MG63 (cell line): ENCODE measurements around the gene ZDHHC4. TPM values are rescaled to one million over a fixed set of nuclear protein-coding genes. Genes with fewer than 3 reads are reported as not detected.
"Not testable (repeated sequence)": the region's sequence is repeated elsewhere in the genome, so short reads cannot be mapped to it uniquely, and the experiment has no call there.

ENCODE experiments used
- DNase-seq: peaks from one replicate; pipeline ENCODE4 v3.0.0-alpha.2; 2020
- H3K27me3 ChIP-seq: fragments of 250-450 bp; sonication (Bioruptor Pico); 2 replicates; pipeline ENCODE4 v1.5.1; 2020; ENCODE audit warnings: mild to moderate bottlenecking, moderate library complexity
- H3K36me3 ChIP-seq: fragments of 250-450 bp; sonication (Bioruptor Pico); 2 replicates; pipeline ENCODE4 v1.5.1; 2020; ENCODE audit warnings: mild to moderate bottlenecking, moderate library complexity
- H3K4me3 ChIP-seq: fragments of 250-450 bp; sonication (Bioruptor Pico); 2 replicates; pipeline ENCODE4 v1.5.1; 2020; ENCODE audit warnings: mild to moderate bottlenecking, moderate library complexity
- H3K9me3 ChIP-seq: fragments of 250-450 bp; sonication (Bioruptor Pico); 2 replicates; pipeline ENCODE4 v1.5.1; 2020; ENCODE audit warnings: mild to moderate bottlenecking, moderate library complexity
- total RNA-seq: library from RNA; depleted of rRNA; stranded (reverse); fragments of >200 nt; shearing (Covaris generic); gene quantifications from 2 replicates; pipeline ENCODE4 v1.2.3, GENCODE V29; 2014; ENCODE audit warnings: low replicate concordance

ZDHHC4 gene
- total RNA-seq, 1 experiment from 2014 or later, result 39.2 TPM

DNA sequence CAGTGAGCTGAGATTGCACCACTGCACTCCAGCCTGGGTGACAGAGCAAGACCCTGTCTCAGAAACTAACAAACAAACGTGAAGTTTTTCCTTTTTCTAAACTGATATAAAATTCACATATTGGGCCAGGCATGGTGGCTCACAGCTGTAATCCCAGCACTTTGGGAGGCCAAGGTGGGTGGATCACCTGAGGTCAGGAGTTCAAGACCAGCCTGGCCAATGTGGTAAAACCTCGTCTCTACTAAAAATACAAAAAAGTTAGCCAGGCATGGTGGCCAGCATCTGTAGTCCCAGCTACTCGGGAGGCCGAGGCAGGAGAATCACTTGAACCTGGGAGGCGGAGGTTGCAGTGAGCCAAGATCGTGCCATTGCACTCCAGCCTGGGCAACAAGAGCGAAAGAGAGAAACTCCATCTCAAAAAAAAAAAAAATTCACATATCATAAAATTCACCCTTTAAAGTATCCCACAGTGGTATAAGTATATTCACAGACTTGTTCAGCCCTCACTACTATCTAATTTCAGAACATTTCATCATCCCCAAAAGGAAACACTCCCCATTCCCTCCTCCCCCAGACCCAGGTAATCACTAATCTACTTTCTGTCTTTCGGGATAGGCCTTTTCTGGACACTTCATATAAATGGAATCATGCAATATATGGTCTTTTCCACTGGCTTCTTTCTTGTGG is 8.6 kb downstream of the ZDHHC4 start:
- H3K4me3 ChIP-seq, H3K9me3 ChIP-seq, DNase-seq, H3K27me3 ChIP-seq: not testable (repeated sequence)
- H3K36me3 ChIP-seq, result peaks cover 32% of the 10 kb centered on the region

DNA sequence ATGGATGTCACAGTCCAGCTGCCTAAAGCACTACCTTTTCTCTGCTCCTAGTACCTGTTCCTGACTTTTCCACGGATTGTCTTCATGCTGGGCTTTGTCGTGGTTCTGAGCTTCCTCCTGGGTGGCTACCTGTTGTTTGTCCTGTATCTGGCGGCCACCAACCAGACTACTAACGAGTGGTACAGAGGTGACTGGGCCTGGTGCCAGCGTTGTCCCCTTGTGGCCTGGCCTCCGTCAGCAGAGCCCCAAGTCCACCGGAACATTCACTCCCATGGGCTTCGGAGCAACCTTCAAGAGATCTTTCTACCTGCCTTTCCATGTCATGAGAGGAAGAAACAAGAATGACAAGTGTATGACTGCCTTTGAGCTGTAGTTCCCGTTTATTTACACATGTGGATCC is 11.3 kb downstream of the ZDHHC4 start:
- no peak for DNase-seq
- H3K9me3 ChIP-seq, result no peaks in the 10 kb centered on the region
- no peak overlapping the region for H3K4me3 ChIP-seq
- H3K27me3 ChIP-seq, result no peaks in the 10 kb centered on the region
- H3K36me3 ChIP-seq, result peaks cover 36% of the 10 kb centered on the region

DNA sequence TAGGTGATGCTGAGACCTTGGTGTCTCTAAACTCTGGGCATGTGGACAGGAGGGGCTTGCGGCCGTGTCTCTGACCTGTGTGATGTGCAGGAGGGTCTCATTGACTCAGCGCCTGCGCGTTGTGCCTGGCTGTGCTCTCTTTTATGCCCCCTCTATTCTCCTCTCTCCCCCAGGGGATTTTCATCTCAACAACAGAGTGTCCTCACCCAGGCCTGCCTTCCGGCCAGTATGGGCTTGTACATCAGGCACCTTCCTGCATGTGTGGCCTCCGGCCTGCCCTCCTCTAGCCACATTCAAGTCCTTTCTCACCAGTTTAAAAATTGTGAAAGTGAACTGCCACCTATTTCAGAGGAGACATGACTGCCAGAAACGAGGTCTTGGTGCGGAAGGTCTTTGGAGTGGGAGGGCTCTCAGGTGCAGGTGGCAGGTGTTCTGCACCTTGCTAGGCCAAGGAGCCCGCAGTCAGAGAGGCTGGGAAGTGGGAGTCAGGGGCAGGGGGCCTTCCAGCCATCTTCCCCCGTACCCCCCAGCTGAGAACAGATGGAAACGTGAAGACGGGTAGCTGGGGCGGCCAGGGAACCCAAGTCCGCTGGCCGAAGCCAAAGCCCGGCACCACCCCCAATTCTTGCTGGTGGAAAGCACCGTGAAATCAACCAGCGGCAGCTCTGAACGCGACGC is 12.0 kb downstream of the ZDHHC4 start:
- peaks cover 33% of the 10 kb centered on the region for H3K36me3 ChIP-seq
- no peak overlapping the region for H3K4me3 ChIP-seq
- no peaks in the 10 kb centered on the region for H3K9me3 ChIP-seq
- DNase-seq, result no peak
- no peaks in the 10 kb centered on the region for H3K27me3 ChIP-seq

DNA sequence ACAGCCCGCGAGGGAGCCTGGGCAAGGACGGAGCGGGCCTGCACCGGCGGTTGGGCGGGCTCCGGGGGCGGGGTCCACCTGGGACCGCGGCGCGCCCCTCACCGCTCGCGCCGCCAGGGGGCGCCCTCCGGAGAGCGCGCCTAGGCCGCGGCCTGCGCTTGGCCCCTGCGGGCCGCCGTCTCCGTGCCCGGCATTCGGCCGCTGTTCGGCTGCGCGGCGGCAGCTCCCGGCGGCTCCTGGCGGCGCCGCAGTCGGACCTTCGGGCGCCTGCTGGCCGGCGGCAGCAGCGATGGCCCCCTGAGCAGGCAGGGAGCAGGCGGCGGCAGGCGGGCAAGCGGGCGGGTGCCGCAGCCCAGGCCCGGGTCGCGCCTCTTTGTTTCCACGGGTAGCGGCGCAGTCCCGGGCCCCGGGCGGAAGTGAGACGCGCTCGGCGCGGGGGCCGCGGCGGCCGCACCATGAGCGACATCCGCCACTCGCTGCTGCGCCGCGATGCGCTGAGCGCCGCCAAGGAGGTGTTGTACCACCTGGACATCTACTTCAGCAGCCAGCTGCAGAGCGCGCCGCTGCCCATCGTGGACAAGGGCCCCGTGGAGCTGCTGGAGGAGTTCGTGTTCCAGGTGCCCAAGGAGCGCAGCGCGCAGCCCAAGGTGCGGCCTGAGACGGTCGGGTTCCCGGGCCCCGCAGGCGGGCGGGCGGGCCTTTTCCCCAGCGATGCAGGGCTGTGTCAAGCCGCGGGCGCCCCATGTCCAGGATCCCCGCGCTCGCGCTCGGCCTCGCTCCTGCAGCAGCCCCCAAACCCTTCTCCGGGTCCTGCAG is 12.8 kb downstream of the ZDHHC4 start, which contains the start of gene INTS15:
Gene INTS15 (plus strand): TSS at position 193 of the 816 bp plus-strand sequence. CDS start 263 bp downstream, at position 456.
- H3K9me3 ChIP-seq, result no peaks in the 10 kb centered on the region
- H3K4me3 ChIP-seq, result peak within 1 kb of the TSS; percentile 95
- no peaks in the 10 kb centered on the region for H3K27me3 ChIP-seq
- peak; percentile 74 for DNase-seq
- peaks cover 29% of the 10 kb centered on the region for H3K36me3 ChIP-seq

DNA sequence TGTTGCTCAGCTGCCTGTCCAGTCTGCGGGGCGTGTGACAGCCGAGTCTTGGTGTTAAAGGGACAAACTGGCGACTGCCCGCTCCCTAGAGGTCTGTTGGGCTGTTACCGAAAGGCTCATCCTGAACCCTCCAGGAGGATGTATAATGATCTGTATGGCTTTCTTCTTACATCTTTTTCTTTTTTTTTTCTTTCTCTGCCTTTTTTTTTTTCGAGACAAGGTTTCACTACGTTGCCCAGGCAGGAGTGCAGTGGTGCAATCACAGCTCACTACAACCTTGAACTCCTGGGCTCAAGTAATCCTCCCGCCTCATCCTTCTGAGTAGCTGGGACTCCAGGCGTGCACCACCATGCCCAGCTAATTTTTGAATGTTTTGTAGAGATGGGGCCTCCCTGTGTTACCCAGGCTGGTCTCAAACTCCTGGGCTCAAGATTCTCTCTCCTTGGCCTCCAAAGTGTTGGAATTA is 13.4 kb downstream of the ZDHHC4 start:
- Histone ChIP-seq H3K9me3 (no peaks in the 10 kb centered on the region), H3K4me3 (peak overlapping the region; percentile 95), H3K27me3 (no peaks in the 10 kb centered on the region), H3K36me3 (peaks cover 34% of the 10 kb centered on the region)
- DNase-seq, result no peak

DNA sequence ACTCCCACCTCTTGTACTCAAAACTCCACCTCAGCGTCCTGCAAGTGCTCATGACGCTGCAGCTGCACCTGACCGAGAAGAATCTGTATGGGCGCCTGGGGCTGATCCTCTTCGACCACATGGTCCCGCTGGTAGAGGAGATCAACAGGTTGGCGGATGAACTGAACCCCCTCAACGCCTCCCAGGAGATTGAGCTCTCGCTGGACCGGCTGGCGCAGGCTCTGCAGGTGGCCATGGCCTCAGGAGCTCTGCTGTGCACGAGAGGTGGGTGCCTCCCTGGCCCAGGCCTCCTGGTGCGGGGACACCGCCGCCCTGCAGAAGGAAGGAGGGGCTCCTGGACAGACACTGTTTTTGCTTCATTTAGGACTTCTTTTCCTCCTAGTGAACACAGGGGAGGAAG is 22.8 kb downstream of the ZDHHC4 start:
- no peak for DNase-seq
- no peak overlapping the region for H3K4me3 ChIP-seq
- no peaks in the 10 kb centered on the region for H3K9me3 ChIP-seq
- H3K36me3 ChIP-seq, result peaks cover 25% of the 10 kb centered on the region
- no peaks in the 10 kb centered on the region for H3K27me3 ChIP-seq

DNA sequence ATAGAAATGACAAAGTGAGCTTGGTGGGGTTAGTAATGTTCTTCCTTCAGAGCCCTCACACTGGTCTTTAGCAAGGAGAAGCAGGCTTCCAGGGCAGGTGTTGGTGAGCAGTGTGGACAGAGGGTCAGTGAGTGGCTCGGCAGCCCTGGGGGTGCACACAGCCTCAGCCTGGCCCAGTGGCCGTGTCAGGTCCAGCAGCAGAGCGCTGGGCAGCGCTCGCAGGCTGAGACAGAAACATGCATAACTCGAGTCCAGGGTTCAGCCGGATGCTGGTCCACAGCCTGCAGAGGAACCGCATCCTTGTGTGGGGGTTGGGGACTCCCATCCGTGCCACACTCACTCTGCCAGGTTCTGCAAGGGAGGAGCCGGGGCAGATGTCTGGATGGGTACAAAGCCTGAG is 27.2 kb downstream of the ZDHHC4 start:
- no peak for DNase-seq
- H3K36me3 ChIP-seq, result peaks cover 20% of the 10 kb centered on the region
- no peak overlapping the region for H3K4me3 ChIP-seq
- no peaks in the 10 kb centered on the region for H3K9me3 ChIP-seq
- no peaks in the 10 kb centered on the region for H3K27me3 ChIP-seq

DNA sequence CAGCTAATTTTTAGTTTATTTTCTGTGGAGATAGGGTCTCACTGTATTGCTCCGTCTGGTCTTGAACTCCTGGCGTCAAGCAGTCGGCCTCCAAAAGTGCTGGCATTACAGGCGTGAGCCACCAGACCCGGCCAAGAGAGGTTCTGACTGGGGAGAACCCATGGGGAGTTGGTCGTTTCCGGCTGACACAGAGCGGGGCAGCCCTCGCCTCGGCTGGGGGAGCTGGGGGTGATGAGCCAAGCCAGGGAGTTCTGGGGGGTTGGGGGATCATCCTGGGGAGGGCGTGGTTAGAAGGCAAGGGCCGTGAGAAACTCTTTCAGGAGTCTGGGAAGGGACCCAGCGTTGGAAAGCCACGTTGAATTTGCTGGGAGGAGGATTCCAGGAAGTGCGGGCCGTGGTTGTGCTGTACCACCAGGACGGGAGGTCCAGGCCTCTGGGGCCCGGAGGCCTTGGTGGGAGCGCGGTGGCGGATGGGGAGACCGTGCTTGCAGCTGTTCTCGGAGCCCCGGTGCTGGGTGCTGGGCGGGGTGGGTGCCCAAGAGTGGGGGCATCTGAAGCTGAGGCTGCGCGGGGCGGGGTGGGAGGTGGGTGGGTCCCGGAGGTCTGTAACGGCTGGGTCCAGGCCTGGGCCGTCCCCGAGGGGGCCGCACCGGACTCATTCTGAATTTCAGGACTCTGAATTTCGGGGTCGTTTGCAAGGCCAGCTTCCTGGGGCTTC is 29.8 kb downstream of the ZDHHC4 start:
- no peak for DNase-seq

DNA sequence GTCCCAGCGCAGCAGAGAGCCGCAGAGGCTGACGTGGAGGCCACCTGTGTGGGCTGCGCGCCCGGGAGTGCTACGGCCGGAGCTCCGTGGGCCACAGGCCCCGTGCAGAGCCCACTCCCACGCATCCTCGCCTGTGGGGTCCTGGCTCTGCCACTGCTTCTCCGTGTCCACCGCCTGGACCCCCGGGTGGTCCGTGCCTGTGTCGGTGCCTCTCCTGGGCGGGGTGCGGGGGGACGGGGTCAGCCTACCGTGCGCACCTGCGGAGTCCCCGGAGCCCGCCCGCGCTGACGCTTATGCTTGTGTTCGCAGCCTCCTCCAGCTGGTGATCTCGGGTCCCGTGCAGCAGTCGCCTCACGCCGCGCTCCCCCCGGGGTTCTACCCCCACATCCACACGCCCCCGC is 30.4 kb downstream of the ZDHHC4 start:
- H3K36me3 ChIP-seq, result peaks cover 10% of the 10 kb centered on the region
- no peak for DNase-seq
- H3K9me3 ChIP-seq, result no peaks in the 10 kb centered on the region
- no peaks in the 10 kb centered on the region for H3K27me3 ChIP-seq
- no peak overlapping the region for H3K4me3 ChIP-seq

More for the DNA sequence above, 29.8 kb downstream of the ZDHHC4 start:
- Histone ChIP-seq H3K9me3 (no peaks in the 10 kb centered on the region), H3K36me3 (peaks cover 16% of the 10 kb centered on the region), H3K4me3 (no peak overlapping the region), H3K27me3 (no peaks in the 10 kb centered on the region)

DNA sequence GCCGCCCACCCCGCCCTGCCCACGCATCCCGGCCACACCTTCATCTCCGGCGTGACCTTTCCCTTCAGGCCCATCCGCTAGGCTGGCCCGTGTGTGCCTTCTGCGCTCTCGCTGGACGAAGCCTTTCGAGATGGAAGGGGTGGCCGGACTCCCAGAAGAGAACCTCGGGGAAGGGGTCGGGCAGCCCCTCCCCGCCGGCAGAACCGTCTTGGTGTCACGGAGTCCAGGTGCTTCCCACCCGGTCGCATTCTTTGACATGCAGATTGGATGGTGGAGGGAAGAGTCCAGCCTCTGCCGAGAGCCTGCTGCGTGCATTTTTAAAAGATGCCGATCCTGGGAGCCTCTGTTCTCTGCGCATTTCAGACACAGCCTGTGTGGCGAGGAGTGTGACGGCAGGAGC is 30.8 kb downstream of the ZDHHC4 start:
- DNase-seq, result no peak
- H3K4me3 ChIP-seq, result no peak overlapping the region
- no peaks in the 10 kb centered on the region for H3K27me3 ChIP-seq
- peaks cover 6% of the 10 kb centered on the region for H3K36me3 ChIP-seq
- H3K9me3 ChIP-seq, result no peaks in the 10 kb centered on the region

DNA sequence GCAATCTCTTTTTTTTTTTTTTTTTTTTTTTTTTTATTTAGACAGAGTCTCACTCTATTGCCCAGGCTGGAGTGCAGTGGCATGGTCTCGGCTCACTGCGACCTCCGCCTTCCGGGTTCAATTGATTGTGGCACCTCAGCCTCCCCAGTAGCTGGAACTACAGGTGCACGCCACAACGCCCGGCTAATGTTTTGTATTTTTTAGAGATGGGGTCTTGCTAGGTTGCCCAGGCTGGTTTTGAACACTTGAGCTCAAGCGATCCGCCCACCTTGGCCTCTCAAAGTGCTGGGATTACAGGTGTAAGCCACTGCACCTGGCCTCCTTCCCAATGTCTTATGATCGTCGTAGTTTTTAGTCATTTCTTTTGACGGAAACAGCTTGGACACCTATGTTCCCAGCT is 31.5 kb downstream of the ZDHHC4 start:
- Histone ChIP-seq H3K4me3 (no peak overlapping the region), H3K36me3 (0 out of 2 replicates have a peak, but pooled peaks cover 2% of the 10 kb centered on the region), H3K27me3 (no peaks in the 10 kb centered on the region), H3K9me3 (no peaks in the 10 kb centered on the region)
- no peak for DNase-seq

DNA sequence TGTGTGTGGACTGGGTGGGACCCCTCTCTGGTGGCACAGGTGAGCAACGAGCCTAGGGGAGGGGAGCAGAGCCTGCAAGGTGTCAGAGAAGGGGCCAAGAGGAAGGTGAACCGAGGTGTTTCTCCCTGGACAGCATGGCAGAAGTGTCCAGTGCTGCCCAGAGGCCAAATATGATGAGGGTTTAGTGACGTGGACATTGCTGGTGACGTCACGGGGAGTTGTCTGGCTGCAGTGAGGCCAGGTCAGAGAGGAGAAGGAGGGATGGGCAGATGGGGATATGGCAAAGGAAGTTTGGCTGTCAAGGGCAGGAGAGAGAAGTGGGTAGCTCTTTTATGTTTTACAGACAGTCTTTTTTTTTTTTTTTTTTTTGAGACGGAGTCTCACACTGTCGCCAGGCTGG is 35.6 kb downstream of the ZDHHC4 start:
- Histone ChIP-seq H3K36me3 (no peaks in the 10 kb centered on the region), H3K27me3 (no peaks in the 10 kb centered on the region), H3K4me3 (no peak overlapping the region), H3K9me3 (no peaks in the 10 kb centered on the region)
- no peak for DNase-seq

DNA sequence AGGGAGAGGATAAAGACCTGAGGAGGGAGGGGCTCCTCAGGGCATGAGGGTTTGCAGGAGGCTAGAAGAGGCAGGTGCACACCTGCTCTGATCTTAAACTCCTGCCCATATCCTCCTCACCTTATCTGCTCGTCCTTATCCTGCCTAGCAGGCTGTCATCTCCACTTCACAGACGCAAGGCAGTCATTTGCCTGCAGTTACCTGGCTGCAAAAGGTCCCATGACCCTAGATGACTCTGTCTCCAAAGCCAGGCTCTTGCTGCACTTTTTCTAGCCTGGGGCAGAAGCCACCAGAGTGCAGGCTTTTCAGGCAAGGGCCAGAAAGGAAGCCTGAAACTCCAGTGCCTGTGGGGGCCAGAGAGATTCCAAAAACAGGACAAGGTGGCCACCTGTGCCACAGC is 36.5 kb downstream of the ZDHHC4 start:
- Histone ChIP-seq H3K4me3 (no peak overlapping the region), H3K9me3 (no peaks in the 10 kb centered on the region), H3K36me3 (peaks cover 5% of the 10 kb centered on the region; the same call in 1 of the 2 replicates), H3K27me3 (no peaks in the 10 kb centered on the region)
- DNase-seq, result no peak

DNA sequence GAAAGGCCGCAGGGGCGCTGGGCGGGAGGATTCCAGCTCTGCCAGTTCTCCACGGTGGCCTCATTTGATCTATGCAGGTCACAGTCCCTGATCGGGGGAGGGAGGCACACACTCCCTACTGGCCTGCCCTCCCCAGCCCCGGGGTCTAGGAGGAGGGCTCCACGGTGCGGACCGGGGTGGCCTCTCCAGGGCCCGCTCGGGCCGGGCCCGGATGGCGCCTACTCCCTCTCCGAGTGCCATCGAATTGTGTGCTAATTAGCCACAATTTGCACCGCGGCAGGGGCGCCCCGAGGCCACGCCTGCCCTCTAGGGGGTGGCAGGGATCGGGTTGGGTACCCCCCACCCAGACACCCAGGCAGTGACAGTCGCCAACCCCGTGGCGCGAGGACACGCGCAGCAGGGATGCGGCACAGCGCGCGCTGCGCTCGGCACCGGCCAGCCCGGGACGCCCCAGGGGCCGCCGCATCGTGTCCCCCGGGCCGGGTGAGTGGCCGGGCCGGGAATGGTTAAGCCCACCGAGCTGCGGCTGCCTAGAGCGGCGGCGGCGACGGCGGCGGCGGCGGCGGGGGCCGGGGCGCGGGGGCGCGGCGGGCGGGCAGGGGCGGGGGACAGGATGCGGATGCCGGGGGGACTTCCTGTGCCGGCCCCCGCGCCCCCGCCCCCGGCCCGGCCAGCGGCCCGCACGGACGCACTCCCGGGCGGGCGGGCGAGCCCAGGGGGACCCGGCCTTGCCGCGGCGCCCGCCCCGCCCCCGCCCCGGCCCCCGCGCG is 37.9 kb downstream of the ZDHHC4 start, which contains the start of gene ZNF853:
Gene ZNF853 (plus strand): TSS at position 658 of the 770 bp plus-strand sequence. CDS start 565 bp downstream, outside the sequence.
- Histone ChIP-seq H3K27me3 (no peaks in the 10 kb centered on the region), H3K9me3 (no peaks in the 10 kb centered on the region), H3K4me3 (peak within 1 kb of the TSS; percentile 65), H3K36me3 (peaks cover 5% of the 10 kb centered on the region; the same call in 1 of the 2 replicates)
- DNase-seq, result peak; percentile 43

DNA sequence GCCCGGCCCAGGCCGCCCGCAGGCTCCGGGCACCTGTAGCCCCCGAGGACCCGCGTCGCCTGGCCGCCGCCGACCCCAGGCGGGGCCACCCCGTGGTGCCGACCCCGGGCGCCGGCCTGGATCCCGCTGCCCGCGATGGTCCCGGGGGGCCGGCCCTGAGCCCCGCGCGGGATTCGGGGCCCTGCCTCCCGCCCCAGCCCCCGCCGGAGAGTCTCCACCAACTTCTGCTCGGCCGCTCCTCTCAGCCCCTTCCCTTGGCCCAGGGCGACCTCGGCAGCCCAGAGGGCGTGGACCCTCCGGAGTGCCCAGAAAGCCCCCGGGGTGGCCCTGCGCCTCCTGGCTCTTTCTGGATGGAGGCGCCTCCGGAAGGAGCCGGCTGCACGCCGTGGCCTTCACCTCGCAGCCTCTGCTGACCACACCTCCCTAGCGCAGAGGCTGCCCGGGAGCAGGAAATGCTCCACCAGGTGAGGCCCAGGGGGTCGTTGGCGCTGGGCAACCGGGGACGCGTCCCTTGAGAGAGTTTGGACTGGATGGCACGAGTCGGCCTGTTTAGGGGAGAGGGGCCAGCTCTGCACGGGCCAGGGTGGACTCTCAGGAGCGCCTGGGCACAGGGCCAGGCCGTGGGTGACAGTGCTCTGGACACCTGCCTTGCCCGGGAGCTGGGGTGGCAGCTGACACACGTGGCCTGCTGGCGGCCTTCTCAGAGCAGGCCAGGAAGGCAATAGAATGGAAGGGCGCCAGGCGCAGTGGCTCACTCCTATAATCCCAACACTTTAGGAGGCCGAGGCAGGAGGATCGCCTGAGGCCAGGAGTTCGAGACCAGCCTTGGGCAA is 38.7 kb downstream of the ZDHHC4 start:
- H3K36me3 ChIP-seq, result peaks cover 5% of the 10 kb centered on the region; the same call in 1 of the 2 replicates
- DNase-seq, result peak; percentile 28
- H3K9me3 ChIP-seq, result no peaks in the 10 kb centered on the region
- no peaks in the 10 kb centered on the region for H3K27me3 ChIP-seq
- peak overlapping the region; percentile 65 for H3K4me3 ChIP-seq
